DND-41 (cell line): ENCODE data around the gene TMEM255B.

Experiments used
- ATAC-seq: fragments of 200-7000 bp; cut with Tn5 transposase; 3 replicates; pipeline ENCODE4 v1.9.1; 2021; ENCODE audit warnings: low read depth; ENCODE audit not compliant: insufficient read depth
- DNase-seq: peaks from one replicate; pipeline ENCODE4 v3.0.0-alpha.2; 2020
- H2AFZ ChIP-seq: 2 replicates; pipeline ENCODE4 v1.6.0; 2012; ENCODE audit warnings: low read depth, low read length
- H3K27ac ChIP-seq: 2 replicates; pipeline ENCODE4 v1.5.1; 2012; ENCODE audit warnings: low read length, inconsistent platforms
- H3K27me3 ChIP-seq: fragments of 200-600 bp; sonication (generic); 2 replicates; pipeline ENCODE4 v1.6.0; 2012; ENCODE audit warnings: low read length, mild to moderate bottlenecking, inconsistent platforms; ENCODE audit not compliant: insufficient read depth, poor library complexity
- H3K36me3 ChIP-seq: 2 replicates; pipeline ENCODE4 v1.5.1; 2012; ENCODE audit warnings: low read length, inconsistent platforms; ENCODE audit not compliant: insufficient read depth
- H3K4me1 ChIP-seq: 2 replicates; pipeline ENCODE4 v1.5.1; 2012; ENCODE audit warnings: mild to moderate bottlenecking, low read length; ENCODE audit not compliant: insufficient read depth
- H3K4me2 ChIP-seq: 2 replicates; pipeline ENCODE4 v1.6.0; 2012; ENCODE audit warnings: mild to moderate bottlenecking, moderate library complexity, low read length, inconsistent platforms; ENCODE audit not compliant: insufficient read depth
- H3K4me3 ChIP-seq, 2 experiments: fragments of 200-600 bp in 1 of 2; shearing (Covaris generic) in 1 of 2; 2 replicates each; pipeline ENCODE4 v1.5.1; 2012 to 2016; ENCODE audit warnings: inconsistent platforms in 2 of 2, low read length in 2 of 2, mild to moderate bottlenecking in 2 of 2, low read depth in 1 of 2, moderate library complexity in 1 of 2
- H3K79me2 ChIP-seq: 2 replicates; pipeline ENCODE4 v1.6.0; 2012; ENCODE audit warnings: low read length, inconsistent platforms; ENCODE audit not compliant: insufficient read depth
- H3K9ac ChIP-seq: 2 replicates; pipeline ENCODE4 v1.6.0; 2012; ENCODE audit warnings: low read depth, mild to moderate bottlenecking, inconsistent platforms, low read length, moderate library complexity
- H3K9me3 ChIP-seq: 2 replicates; pipeline ENCODE4 v1.5.1; 2012; ENCODE audit warnings: low read length, moderate library complexity, mild to moderate bottlenecking, inconsistent platforms; ENCODE audit not compliant: insufficient read depth, severe bottlenecking
- H4K20me1 ChIP-seq: 2 replicates; pipeline ENCODE4 v1.6.0; 2012; ENCODE audit warnings: low read length; ENCODE audit not compliant: insufficient read depth
- CTCF ChIP-seq: IDR thresholded peaks from 2 replicates; pipeline ENCODE4 v1.5.1; 2012; ENCODE audit warnings: borderline replicate concordance, low read length, moderate library complexity, mild to moderate bottlenecking; ENCODE audit not compliant: poor library complexity, severe bottlenecking; ENCODE audit errors: extremely low read depth
- EZH2 ChIP-seq: IDR thresholded peaks from 3 replicates; pipeline ENCODE4 v1.6.1; 2012; ENCODE audit warnings: borderline replicate concordance, low read depth, mild to moderate bottlenecking, moderate library complexity, low read length, inconsistent platforms; ENCODE audit not compliant: severe bottlenecking

Gene TMEM255B

DNA sequence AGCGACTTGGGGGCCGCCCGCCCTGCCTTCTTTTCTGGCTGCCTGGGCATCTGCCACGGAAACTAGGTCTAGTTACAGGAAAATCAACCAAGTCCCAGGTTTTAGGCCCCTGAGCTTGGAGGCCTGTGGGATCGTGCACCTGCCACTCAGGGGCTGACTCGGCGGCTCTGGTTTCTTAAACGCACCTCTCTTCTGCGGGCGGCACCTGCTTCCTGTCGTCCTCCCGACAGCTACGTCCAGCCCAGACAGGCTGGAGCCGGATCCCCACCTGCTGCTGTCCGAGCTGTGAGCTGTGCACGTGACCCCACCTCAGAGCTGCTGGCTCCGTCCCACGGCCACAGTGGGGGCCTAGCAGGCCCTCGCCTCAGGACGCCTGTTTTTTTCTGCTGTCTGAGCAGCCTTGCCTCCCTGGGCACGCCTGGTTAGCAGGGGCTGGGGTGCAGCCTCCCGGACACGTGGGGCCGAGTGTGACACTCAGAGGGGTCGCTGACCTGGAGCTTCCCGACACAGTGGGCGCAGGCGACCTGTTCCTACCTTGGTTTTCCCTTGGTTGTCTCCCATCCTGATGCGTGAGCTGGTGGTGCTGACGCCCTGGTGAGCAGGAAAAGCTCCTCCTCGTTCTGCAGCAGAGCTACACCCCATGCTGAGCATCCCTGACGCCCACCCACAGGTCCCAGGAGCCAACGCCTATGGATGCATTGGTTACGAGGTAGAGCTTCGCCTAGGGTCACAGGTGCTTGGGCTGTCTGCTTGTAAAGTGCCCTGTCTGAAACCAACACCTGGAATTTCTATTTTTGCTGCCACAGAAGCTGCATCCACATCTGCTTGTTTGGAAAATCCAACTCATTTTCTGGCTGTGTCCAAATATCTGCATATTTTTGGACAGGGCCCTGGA lies 17.5 kb downstream of the TMEM255B start:
- no peak overlapping the region for H3K27ac ChIP-seq
- DNase-seq (no peak), ATAC-seq (no peak)
- H4K20me1 ChIP-seq: peaks cover 14% of the 10 kb centered on the region
- peaks cover 13% of the 10 kb centered on the region for H3K27me3 ChIP-seq
- no peak overlapping the region for H3K4me2 ChIP-seq
- no peak overlapping the region for H2AFZ ChIP-seq
- H3K79me2 ChIP-seq: no peaks in the 10 kb centered on the region
- no peaks in the 10 kb centered on the region for H3K36me3 ChIP-seq
- H3K9me3 ChIP-seq: no peaks in the 10 kb centered on the region
- no peak overlapping the region for H3K4me3 ChIP-seq
- no peaks in the 10 kb centered on the region for H3K4me1 ChIP-seq
- H3K9ac ChIP-seq: no peak overlapping the region
- TF ChIP-seq CTCF (no peak), EZH2 (no peak)

DNA sequence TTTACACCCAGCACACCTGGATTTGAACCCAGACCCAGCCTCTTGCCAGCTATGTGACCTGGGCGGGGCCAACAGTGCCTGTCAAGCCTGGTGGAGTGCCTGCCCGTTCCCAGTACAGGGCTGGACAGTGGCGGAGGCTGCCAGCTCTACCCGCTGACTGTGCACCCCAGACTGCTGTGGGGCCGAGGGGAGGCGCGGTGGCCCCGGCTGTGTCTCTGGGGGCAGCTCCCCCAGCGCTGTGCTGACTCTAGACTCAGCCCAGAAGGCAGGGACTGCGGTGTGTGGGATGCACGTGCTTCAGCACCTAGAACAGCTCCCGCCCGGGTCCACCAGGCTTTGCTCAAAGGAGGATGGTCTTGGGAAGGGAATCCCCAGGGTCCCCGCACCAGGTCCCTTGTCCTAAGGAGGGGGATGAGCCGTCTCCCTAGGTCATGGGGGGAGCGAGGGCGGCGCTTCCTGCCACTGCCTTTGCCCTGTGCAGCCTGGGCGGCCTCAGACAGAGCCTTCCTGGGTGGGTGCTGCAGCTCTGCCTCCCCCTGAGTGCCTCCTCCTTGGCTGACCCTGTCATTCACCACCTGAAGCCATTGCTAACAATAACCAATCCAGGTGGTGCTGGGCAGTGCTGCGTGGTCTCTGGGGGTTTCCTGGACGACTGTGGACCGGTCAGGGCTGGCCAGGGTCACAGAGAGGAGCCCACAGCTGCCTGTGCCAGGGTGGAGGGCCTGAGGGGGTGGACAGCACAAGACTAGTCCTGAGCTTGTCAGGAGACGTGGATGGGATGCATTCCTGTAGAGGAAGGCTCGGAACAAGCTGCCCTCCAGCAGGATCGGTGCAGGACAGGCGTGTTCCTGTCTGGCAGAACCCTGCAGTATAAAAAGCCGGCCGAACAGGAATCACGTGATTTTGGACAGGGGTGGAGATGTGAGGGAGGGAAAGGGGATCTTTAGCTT lies 18.6 kb downstream of the TMEM255B start:
- Histone ChIP-seq H3K4me3 (no peak overlapping the region), H3K27ac (no peak overlapping the region), H3K27me3 (peaks cover 15% of the 10 kb centered on the region), H4K20me1 (peaks cover 14% of the 10 kb centered on the region), H3K9ac (no peak overlapping the region), H3K9me3 (no peaks in the 10 kb centered on the region), H3K4me1 (no peaks in the 10 kb centered on the region), H3K79me2 (no peaks in the 10 kb centered on the region), H3K36me3 (no peaks in the 10 kb centered on the region), H2AFZ (no peak overlapping the region), H3K4me2 (no peak overlapping the region)
- DNase-seq: peak; percentile 67
- TF ChIP-seq CTCF: no peak
- TF ChIP-seq EZH2: no peak
- peak; percentile 99 for ATAC-seq

GRCh38 chr13:113781571-113781970 lies 22.5 kb downstream of the TMEM255B start:
- Histone ChIP-seq H3K27me3 (peaks cover 18% of the 10 kb centered on the region), H3K9me3 (no peaks in the 10 kb centered on the region), H3K4me1 (0 out of 2 replicates have a peak, but pooled peaks cover 3% of the 10 kb centered on the region), H3K9ac (no peak overlapping the region), H3K4me3 (no peak overlapping the region), H3K79me2 (no peaks in the 10 kb centered on the region), H4K20me1 (peaks cover 6% of the 10 kb centered on the region), H3K36me3 (no peaks in the 10 kb centered on the region), H3K27ac (no peak overlapping the region), H2AFZ (no peak overlapping the region), H3K4me2 (no peak overlapping the region)
- no peak for DNase-seq
- TF ChIP-seq CTCF: no peak
- no peak for TF ChIP-seq EZH2
- no peak for ATAC-seq
